ENCODE measurements around the gene OFD1. TPM values are rescaled to one million over a fixed set of nuclear protein-coding genes. Genes with fewer than 3 reads are reported as not detected.

The OFD1 gene
- total RNA-seq, 1 donor from 2014 or later, result 28.5 TPM

DNA sequence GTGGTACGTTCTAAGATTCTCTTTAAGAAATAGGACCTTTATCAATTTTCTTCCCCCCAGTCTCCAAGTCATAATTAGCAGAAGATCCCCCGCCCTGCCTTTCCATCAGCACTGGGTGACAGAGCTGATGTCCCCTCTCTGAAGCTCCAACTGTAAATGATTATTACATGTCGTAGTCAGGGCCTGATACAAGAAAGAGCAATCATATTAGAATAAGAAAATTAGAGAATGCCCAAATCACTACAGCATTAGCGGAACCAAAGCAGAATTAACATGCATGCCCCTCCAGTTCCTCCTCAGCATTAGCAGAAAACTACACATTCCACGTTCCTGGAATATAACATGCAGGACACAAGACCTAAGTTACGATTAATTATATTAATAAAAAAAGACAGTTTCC is 81.6 kb downstream of the OFD1 start:
- H3K4me3 Mint-ChIP-seq (ENCODE audit: unreplicated experiment), result peak overlapping the region; percentile 98

DNA sequence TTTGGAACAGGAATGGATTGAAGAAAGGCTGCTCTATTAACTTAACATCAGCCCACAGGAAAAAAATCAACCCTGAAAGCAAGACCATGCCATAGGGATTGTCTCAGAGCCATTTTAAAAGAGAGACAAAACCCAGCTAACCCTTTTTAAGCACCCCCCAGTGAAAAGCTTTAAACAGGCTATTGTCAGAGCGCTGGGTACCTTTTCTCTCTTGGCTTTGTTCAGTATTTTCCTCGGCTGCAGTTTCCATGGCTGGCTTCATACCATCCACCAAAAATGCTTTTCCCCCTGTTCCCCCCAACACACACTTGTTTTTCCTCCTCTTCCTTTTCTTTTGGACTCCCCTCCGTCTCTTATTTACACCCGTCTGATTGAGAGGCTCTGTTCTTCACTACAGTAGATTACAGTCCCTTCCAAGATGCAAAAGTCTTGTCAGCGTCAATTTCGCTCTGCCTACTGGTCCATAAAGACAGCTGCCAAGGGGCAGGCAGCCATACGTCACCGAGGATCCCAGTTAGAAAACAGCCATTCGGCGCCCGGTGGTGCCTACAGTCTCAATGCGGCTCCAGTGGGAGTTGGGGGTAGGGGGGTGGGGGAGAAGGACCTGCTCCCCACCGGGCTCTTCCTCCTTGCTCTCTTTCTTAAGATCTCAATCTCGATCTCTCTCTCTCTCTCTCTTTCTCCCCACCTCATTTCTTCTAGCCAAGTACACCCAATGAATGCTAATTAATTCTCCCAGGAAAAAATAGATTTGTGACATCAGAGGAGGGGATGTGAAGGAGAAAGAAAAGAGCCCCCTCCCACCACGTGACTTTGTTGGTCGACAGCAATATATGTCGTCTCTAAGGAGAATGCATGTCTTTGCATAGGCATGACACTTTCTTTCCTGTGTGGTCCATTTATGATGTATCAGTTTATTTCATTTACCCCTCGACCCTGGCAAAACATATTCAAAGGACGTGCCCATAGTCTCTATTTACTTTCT is 82.4 kb downstream of the OFD1 start, which contains the start of gene GPM6B:
Gene GPM6B (minus strand): TSS at position 451 of the 985 bp plus-strand sequence. CDS start 189 bp downstream, at position 262.
- peaks cover 6% of the 10 kb centered on the region for H3K36me3 Mint-ChIP-seq (ENCODE audit: unreplicated experiment)
- H3K9me3 Mint-ChIP-seq (ENCODE audit: unreplicated experiment), result peaks cover 26% of the 10 kb centered on the region
- peak within 1 kb of the TSS; percentile 100 for H3K27ac Mint-ChIP-seq (ENCODE audit: unreplicated experiment)
- TF ChIP-seq, protein P1, sequence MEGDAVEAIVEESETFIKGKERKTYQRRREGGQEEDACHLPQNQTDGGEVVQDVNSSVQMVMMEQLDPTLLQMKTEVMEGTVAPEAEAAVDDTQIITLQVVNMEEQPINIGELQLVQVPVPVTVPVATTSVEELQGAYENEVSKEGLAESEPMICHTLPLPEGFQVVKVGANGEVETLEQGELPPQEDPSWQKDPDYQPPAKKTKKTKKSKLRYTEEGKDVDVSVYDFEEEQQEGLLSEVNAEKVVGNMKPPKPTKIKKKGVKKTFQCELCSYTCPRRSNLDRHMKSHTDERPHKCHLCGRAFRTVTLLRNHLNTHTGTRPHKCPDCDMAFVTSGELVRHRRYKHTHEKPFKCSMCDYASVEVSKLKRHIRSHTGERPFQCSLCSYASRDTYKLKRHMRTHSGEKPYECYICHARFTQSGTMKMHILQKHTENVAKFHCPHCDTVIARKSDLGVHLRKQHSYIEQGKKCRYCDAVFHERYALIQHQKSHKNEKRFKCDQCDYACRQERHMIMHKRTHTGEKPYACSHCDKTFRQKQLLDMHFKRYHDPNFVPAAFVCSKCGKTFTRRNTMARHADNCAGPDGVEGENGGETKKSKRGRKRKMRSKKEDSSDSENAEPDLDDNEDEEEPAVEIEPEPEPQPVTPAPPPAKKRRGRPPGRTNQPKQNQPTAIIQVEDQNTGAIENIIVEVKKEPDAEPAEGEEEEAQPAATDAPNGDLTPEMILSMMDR (IDR thresholded peaks at IDR 0.05; ENCODE audit: partially characterized antibody, unreplicated experiment), result no peak
- peak; percentile 68 for DNase-seq
- peak within 1 kb of the TSS; percentile 98 for H3K4me3 Mint-ChIP-seq (ENCODE audit: unreplicated experiment)
- H3K4me1 Mint-ChIP-seq (ENCODE audit: low read depth, unreplicated experiment), result peaks cover 8% of the 10 kb centered on the region
- peaks cover 22% of the 10 kb centered on the region for H3K27me3 Mint-ChIP-seq (ENCODE audit: unreplicated experiment)

More for the DNA sequence above, 81.6 kb downstream of the OFD1 start:
- Mint-ChIP-seq H3K4me1 (ENCODE audit: low read depth, unreplicated experiment) (peaks cover 8% of the 10 kb centered on the region), H3K27me3 (ENCODE audit: unreplicated experiment) (peaks cover 22% of the 10 kb centered on the region), H3K36me3 (ENCODE audit: unreplicated experiment) (peaks cover 6% of the 10 kb centered on the region), H3K9me3 (ENCODE audit: unreplicated experiment) (peaks cover 26% of the 10 kb centered on the region), H3K27ac (ENCODE audit: unreplicated experiment) (peak overlapping the region; percentile 100)
- TF ChIP-seq, protein P1 (IDR thresholded peaks at IDR 0.05; ENCODE audit: partially characterized antibody, unreplicated experiment), result no peak
- DNase-seq, result no peak

Other genes starting within 250 kb of the OFD1 start
- not detected for gene EGFL6, start 165.1 kb upstream of the OFD1 start, total RNA-seq (ENCODE audit: unreplicated experiment)
- gene TCEANC, start 81.6 kb upstream of the OFD1 start, total RNA-seq (ENCODE audit: unreplicated experiment), result 6.3 TPM
- gene RAB9A, start 45.6 kb upstream of the OFD1 start, total RNA-seq (ENCODE audit: unreplicated experiment), result 14.2 TPM
- gene TRAPPC2, start 128 bp upstream of the OFD1 start, total RNA-seq (ENCODE audit: unreplicated experiment), result 25.8 TPM
- gene GPM6B, start 82.3 kb downstream of the OFD1 start, total RNA-seq (ENCODE audit: unreplicated experiment), result 516 TPM